Sigmoid colon (tissue), 7 donors: ENCODE measurements around the gene ADSL. TPM values are rescaled to one million over a fixed set of nuclear protein-coding genes. Genes with fewer than 3 reads are reported as not detected.
A peak's percentile ranks its signal among the peaks of the same experiment; 100 is the strongest.

Source experiments
- DNase-seq: peaks from one replicate; pipeline ENCODE4 v3.0.0-alpha.2; 2019
- H3K27ac ChIP-seq, 4 donors: fragments of 200-600 bp; sonication (generic); one replicate each; pipeline ENCODE4 v1.5.1; 2016 to 2019; ENCODE audit warnings: mild to moderate bottlenecking in 1 of 4
- H3K27me3 ChIP-seq, 3 donors: fragments of 200-600 bp; sonication (generic); one replicate each; pipeline ENCODE4 v1.5.1; 2019; ENCODE audit warnings: mild to moderate bottlenecking in 1 of 3
- H3K36me3 ChIP-seq, 4 donors: fragments of 200-600 bp; sonication (generic); one replicate each; pipeline ENCODE4 v1.5.1; 2016 to 2019
- H3K4me1 ChIP-seq, 4 donors: fragments of 200-600 bp; sonication (generic); one replicate each; pipeline ENCODE4 v1.5.1; 2017 to 2019
- H3K4me3 ChIP-seq, 4 donors: fragments of 200-600 bp; sonication (generic); one replicate each; pipeline ENCODE4 v1.5.1; 2017 to 2019; ENCODE audit warnings: mild to moderate bottlenecking in 2 of 4, moderate library complexity in 1 of 4
- H3K9me3 ChIP-seq, 4 donors: fragments of 200-600 bp in 3 of 4; sonication (generic) in 3 of 4; one replicate each; pipeline versions ENCODE4 v1.5.1 to v1.6.1; 2013 to 2019
- CTCF ChIP-seq, 4 experiments: fragments of 450-650 bp in 3 of 4; fragments of 200-600 bp in 1 of 4; IDR thresholded peaks; one replicate each; pipeline ENCODE4 v1.5.1; 2016 to 2019; ENCODE audit warnings: antibody characterized with exemption in 4 of 4, mild to moderate bottlenecking in 3 of 4, moderate library complexity in 2 of 4
- EP300 ChIP-seq, 4 donors: sonication (generic); formaldehyde crosslinking; IDR thresholded peaks; one replicate each; pipeline ENCODE4 v1.6.1; 2017; ENCODE audit warnings: antibody characterized with exemption in 4 of 4
- POLR2A ChIP-seq, 2 donors: fragments of 450-650 bp; IDR thresholded peaks; one replicate each; pipeline ENCODE4 v1.6.1; 2016; ENCODE audit warnings: antibody characterized with exemption in 2 of 2, mild to moderate bottlenecking in 2 of 2, moderate library complexity in 2 of 2
- POLR2AphosphoS5 ChIP-seq, 4 donors: sonication (generic); formaldehyde crosslinking; IDR thresholded peaks; one replicate each; pipeline ENCODE4 v1.6.1; 2017; ENCODE audit warnings: antibody characterized with exemption in 4 of 4
- WGBS, 2 donors: extraction: QIAGEN DNeasy Blood & Tissue Kit; methylation state at CpG; one replicate each; pipeline ENCODE4 v1.1.7; 2013; 5-methylcytosine and 5-hydroxymethylcytosine counted together
- intact Hi-C: fragments of 100-400 bp; cut with DNase I; formaldehyde crosslinking; loops from one replicate; pipeline ENCODE4 v1.15.1; 2023
- polyA plus RNA-seq, 3 donors: library from polyadenylated mRNA; stranded (reverse); fragments of 200-250 nt; gene quantifications; one replicate each; pipeline ENCODE4 v1.2.3, GENCODE V29; 2013
- total RNA-seq, 4 donors: library from RNA; depleted of rRNA; stranded (reverse); fragments of >200 nt; gene quantifications; one replicate each; pipeline ENCODE4 v1.1.0, GENCODE V29; 2016
- donor health status: healthy with polysubstance abuse.
- donor health status: Bipolar disorder and iron deficiency.
- donor health status: healthy.

The ADSL gene
- total and polyA plus RNA-seq, 7 donors = 34.0 to 469 (median 86.7) TPM

DNA sequence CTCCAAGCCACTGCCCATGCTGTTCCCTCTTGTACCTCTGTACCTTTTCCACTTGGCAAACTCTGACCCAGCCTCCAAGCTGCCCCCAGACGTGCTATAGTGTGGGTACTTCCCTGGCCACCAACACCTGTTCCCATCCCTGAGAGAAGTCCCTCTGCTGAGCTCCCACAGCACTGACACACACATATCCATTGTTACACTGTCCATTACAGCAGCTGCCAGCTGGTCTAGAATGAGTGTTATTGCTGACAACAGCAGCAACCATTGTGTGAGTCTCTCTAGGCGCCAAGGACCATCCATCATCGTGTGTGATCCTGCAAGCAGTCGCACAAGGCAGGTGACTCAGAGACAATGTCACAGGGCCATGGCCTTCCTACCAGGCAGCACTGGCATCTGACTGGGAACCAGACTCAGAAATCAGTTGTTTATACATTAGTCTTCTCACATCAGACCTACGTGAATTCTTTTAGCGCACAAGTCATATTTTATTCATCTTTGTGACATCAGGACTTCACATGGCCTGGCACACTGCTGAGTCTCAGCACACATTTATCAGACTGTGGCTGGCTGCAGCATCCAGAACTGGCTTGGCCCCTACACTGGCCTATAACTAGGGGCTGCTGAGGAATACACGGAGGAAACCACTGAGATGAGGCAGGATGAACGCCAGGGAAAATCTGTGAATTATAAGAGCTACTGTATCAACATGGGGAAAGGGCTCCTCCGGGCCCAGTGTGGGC is 80.5 kb downstream of the ADSL start:
- intact Hi-C loops = no loop called here
- Histone ChIP-seq H3K36me3 (peaks cover 22 to 91% (median 42%) of the 10 kb centered on the region in 4 donors), H3K9me3 (no peaks in the 10 kb centered on the region), H3K27me3 (no peaks in the 10 kb centered on the region), H3K4me3 (no peak overlapping the region), H3K4me1 (peaks cover 0 to 6% (median 0%) of the 10 kb centered on the region in 4 donors), H3K27ac (no peak overlapping the region)
- peak; percentile 64 for DNase-seq
- TF ChIP-seq POLR2AphosphoS5 (IDR thresholded peaks at IDR 0.05) = no peak
- TF ChIP-seq POLR2A (IDR thresholded peaks at IDR 0.05) = no peak
- no peak for TF ChIP-seq EP300 (IDR thresholded peaks at IDR 0.05)
- no peak for TF ChIP-seq CTCF (IDR thresholded peaks at IDR 0.05)
- WGBS, 2 donors = 90 to 92% methylated on average over 9 of the region's 9 CpGs

- TF ChIP-seq POLR2AphosphoS5 (IDR thresholded peaks at IDR 0.05) (no peak), EP300 (IDR thresholded peaks at IDR 0.05) (no peak), CTCF (IDR thresholded peaks at IDR 0.05) (no peak), POLR2A (IDR thresholded peaks at IDR 0.05) (no peak)
- no peaks in the 10 kb centered on the region for H3K27me3 ChIP-seq
- 95 to 97% methylated on average over 4 of the region's 4 CpGs for WGBS, 2 donors
- peaks cover 14 to 71% (median 32%) of the 10 kb centered on the region in 4 donors for H3K36me3 ChIP-seq
- no peak overlapping the region for H3K4me3 ChIP-seq
- H3K9me3 ChIP-seq = no peaks in the 10 kb centered on the region
- DNase-seq = no peak
- peaks cover 0 to 6% (median 0%) of the 10 kb centered on the region in 4 donors for H3K4me1 ChIP-seq
- no peak overlapping the region for H3K27ac ChIP-seq
- intact Hi-C loops = no loop called here
Observed at GRCh38 chr22:40428796-40429195, 82.5 kb downstream of the ADSL start.

- 93 to 94% methylated on average over 4 of the region's 4 CpGs for WGBS, 2 donors
- no peak overlapping the region for H3K27ac ChIP-seq
- no peak for DNase-seq
- peaks cover 9 to 70% (median 26%) of the 10 kb centered on the region in 4 donors for H3K36me3 ChIP-seq
- no peaks in the 10 kb centered on the region for H3K27me3 ChIP-seq
- H3K4me3 ChIP-seq = no peak overlapping the region
- no peak for TF ChIP-seq POLR2AphosphoS5 (IDR thresholded peaks at IDR 0.05)
- TF ChIP-seq CTCF (IDR thresholded peaks at IDR 0.05) = no peak
- no peak for TF ChIP-seq POLR2A (IDR thresholded peaks at IDR 0.05)
- no peak for TF ChIP-seq EP300 (IDR thresholded peaks at IDR 0.05)
- intact Hi-C loops = no loop called here
- no peaks in the 10 kb centered on the region for H3K9me3 ChIP-seq
- H3K4me1 ChIP-seq = peaks cover 0 to 6% (median 0%) of the 10 kb centered on the region in 4 donors
Observed at GRCh38 chr22:40429481-40429880, 83.2 kb downstream of the ADSL start.

DNA sequence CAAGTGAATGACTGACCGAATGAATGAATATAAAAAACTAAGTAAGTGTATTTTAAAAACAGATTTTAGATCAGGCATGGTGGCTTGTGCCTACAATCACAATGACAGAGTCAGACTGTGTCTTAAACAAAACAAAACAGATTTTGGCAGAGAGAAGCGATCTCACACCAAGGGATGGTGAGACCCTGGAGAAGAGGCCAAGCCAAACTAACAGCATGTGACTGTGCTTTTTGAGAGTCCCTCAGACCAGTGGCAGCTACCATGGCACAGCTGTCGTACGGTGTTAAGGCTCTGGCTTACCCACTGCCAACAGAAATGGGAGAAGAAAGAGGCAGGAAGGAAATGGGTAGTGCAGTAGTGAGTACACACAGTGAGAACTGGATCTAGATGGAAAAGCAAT is 84.7 kb downstream of the ADSL start:
- intact Hi-C loops = no loop called here
- H3K27me3 ChIP-seq = no peaks in the 10 kb centered on the region
- TF ChIP-seq POLR2AphosphoS5 (IDR thresholded peaks at IDR 0.05) (no peak), POLR2A (IDR thresholded peaks at IDR 0.05) (no peak), CTCF (IDR thresholded peaks at IDR 0.05) (no peak), EP300 (IDR thresholded peaks at IDR 0.05) (no peak)
- no peaks in the 10 kb centered on the region for H3K9me3 ChIP-seq
- H3K27ac ChIP-seq = no peak overlapping the region
- H3K4me1 ChIP-seq = peaks cover 0 to 12% (median 5%) of the 10 kb centered on the region in 4 donors
- DNase-seq = no peak
- 90 to 96% methylated on average over 4 of the region's 4 CpGs for WGBS, 2 donors
- H3K36me3 ChIP-seq = peaks cover 9 to 60% (median 22%) of the 10 kb centered on the region in 4 donors
- H3K4me3 ChIP-seq = no peak overlapping the region
